ENCODE data around the gene PF4V1. TPM values are rescaled to one million over a fixed set of nuclear protein-coding genes. Genes with fewer than 3 reads are reported as not detected.

PF4V1 gene
- total RNA-seq, 4 donors from 2014 or later = not detected

GRCh38 chr4:73871511-73872310, 18.6 kb downstream of the PF4V1 start:
- Histone ChIP-seq H3K4me3 (replicated peaks in 1 of 3) (no peak overlapping the region), H3K4me1 (peaks cover 0 to 4% of the 10 kb centered on the region in 2 donors), H3K27ac (no peak overlapping the region), H3K36me3 (no peaks in the 10 kb centered on the region), H3K27me3 (no peaks in the 10 kb centered on the region), H3K9me3 (no peaks in the 10 kb centered on the region)
- no peak for DNase-seq
- 88 to 91% methylated on average over 6 of the region's 6 CpGs for WGBS, 2 donors
- intact Hi-C loops (cut with DNase I) = no loop called here
- no peak for TF ChIP-seq POLR2A (IDR thresholded peaks at IDR 0.05)
- no peak for TF ChIP-seq CTCF (IDR thresholded peaks at IDR 0.05)

GRCh38 chr4:73872316-73873108, 19.4 kb downstream of the PF4V1 start:
- no peaks in the 10 kb centered on the region for H3K27me3 ChIP-seq
- no peak for TF ChIP-seq CTCF (IDR thresholded peaks at IDR 0.05)
- TF ChIP-seq POLR2A (IDR thresholded peaks at IDR 0.05) = no peak
- 63 to 82% methylated on average over 2 of the region's 2 CpGs for WGBS, 2 donors

GRCh38 chr4:73874386-73874785, 21.3 kb downstream of the PF4V1 start:
- Histone ChIP-seq H3K27me3 (no peaks in the 10 kb centered on the region), H3K36me3 (no peaks in the 10 kb centered on the region), H3K4me3 (replicated peaks in 1 of 3) (no peak overlapping the region), H3K9me3 (no peaks in the 10 kb centered on the region), H3K4me1 (peaks cover 0 to 4% of the 10 kb centered on the region in 2 donors), H3K27ac (no peak overlapping the region)
- no peak for DNase-seq
- 76 to 91% methylated on average over 2 of the region's 2 CpGs for WGBS, 2 donors
- TF ChIP-seq CTCF (IDR thresholded peaks at IDR 0.05) (no peak), POLR2A (IDR thresholded peaks at IDR 0.05) (no peak)
- intact Hi-C loops (cut with DNase I) = no loop called here

More at GRCh38 chr4:73872316-73873108, 19.4 kb downstream of the PF4V1 start:
- Histone ChIP-seq H3K27ac (no peak overlapping the region), H3K36me3 (no peaks in the 10 kb centered on the region), H3K9me3 (no peaks in the 10 kb centered on the region), H3K4me1 (peaks cover 0 to 4% of the 10 kb centered on the region in 2 donors), H3K4me3 (replicated peaks in 1 of 3) (no peak overlapping the region)
- intact Hi-C loops (cut with DNase I) = no loop called here
- DNase-seq = no peak

- intact Hi-C loops (cut with DNase I) = no loop called here
These were observed 22.3 kb downstream of the PF4V1 start for GRCh38 chr4:73875401-73875800.

More at GRCh38 chr4:73875401-73875800, 22.3 kb downstream of the PF4V1 start:
- no peak for TF ChIP-seq CTCF (IDR thresholded peaks at IDR 0.05)
- TF ChIP-seq POLR2A (IDR thresholded peaks at IDR 0.05) = no peak
- Histone ChIP-seq H3K27me3 (no peaks in the 10 kb centered on the region), H3K9me3 (no peaks in the 10 kb centered on the region), H3K36me3 (no peaks in the 10 kb centered on the region), H3K4me1 (no peaks in the 10 kb centered on the region), H3K4me3 (replicated peaks in 1 of 3) (no peak overlapping the region), H3K27ac (no peak overlapping the region)
- 91 to 93% methylated on average over 1 of the region's 1 CpG for WGBS, 2 donors
- DNase-seq = no peak

All from thyroid gland (tissue), 4 donors.